PC-9 (cell line): ENCODE results near the gene DNAAF5. TPM values are rescaled to one million over a fixed set of nuclear protein-coding genes. Genes with fewer than 3 reads are reported as not detected.

ENCODE experiments used
- BruUV-seq: library from RNA; stranded (reverse); fragments of 400-500 nt; replicated peaks from 2 replicates; lab custom pipeline; 2021; lab: Mats Ljungman, UMichigan
- CTCF ChIA-PET: fragments of 300-600 bp; sonication (Branson Sonifier 250); formaldehyde crosslinking; loops from one replicate; lab custom pipeline; 2022; ENCODE audit warnings: antibody characterized with exemption; lab: Charles Lee
- POLR2A ChIA-PET: fragments of 300-600 bp; sonication (Branson Sonifier 250); formaldehyde crosslinking; loops from one replicate; lab custom pipeline; 2022; ENCODE audit warnings: antibody characterized with exemption; ENCODE audit not compliant: unreplicated experiment; lab: Charles Lee
- DNase-seq, 2 experiments: peaks; one replicate each; pipeline versions ENCODE4 v3.0.0 to v3.0.0-alpha.2; 2015 to 2022; ENCODE audit warnings: mixed read lengths in 1 of 2
- H2AFZ ChIP-seq: fragments of 200-600 bp; sonication (generic); 2 replicates; pipeline ENCODE4 v1.8.1; 2017; ENCODE audit warnings: antibody characterized with exemption
- H3F3A ChIP-seq: fragments of 200-600 bp; sonication (generic); 2 replicates; pipeline ENCODE4 v1.8.1; 2017; ENCODE audit warnings: antibody characterized with exemption, mild to moderate bottlenecking, low read depth; ENCODE audit not compliant: insufficient read depth
- H3K27ac ChIP-seq: fragments of 200-600 bp; sonication (generic); 2 replicates; pipeline ENCODE4 v1.6.1; 2016; ENCODE audit warnings: mixed run types
- H3K27me3 ChIP-seq: fragments of 200-600 bp; sonication (generic); 2 replicates; pipeline ENCODE4 v1.6.1; 2016; ENCODE audit warnings: low read depth, mixed run types; ENCODE audit not compliant: insufficient read depth
- H3K36me3 ChIP-seq: fragments of 200-600 bp; sonication (generic); 2 replicates; pipeline ENCODE4 v1.6.1; 2016; ENCODE audit warnings: low read depth, mixed run types
- H3K4me1 ChIP-seq: fragments of 200-600 bp; sonication (generic); replicated peaks from 2 replicates; pipeline ENCODE4 v1.6.1; 2016; ENCODE audit warnings: mixed run types; ENCODE audit not compliant: insufficient read depth
- H3K4me2 ChIP-seq: fragments of 200-600 bp; sonication (generic); 2 replicates; pipeline ENCODE4 v1.6.1; 2017; ENCODE audit warnings: mixed run types
- H3K4me3 ChIP-seq: fragments of 200-600 bp; sonication (generic); 2 replicates; pipeline ENCODE4 v1.6.1; 2016; ENCODE audit warnings: mixed run types
- H3K79me2 ChIP-seq: fragments of 200-600 bp; sonication (generic); 2 replicates; pipeline ENCODE4 v1.6.1; 2017; ENCODE audit warnings: low read depth, mixed run types
- H3K9me2 ChIP-seq: fragments of 200-600 bp; sonication (generic); 2 replicates; pipeline ENCODE4 v1.8.1; 2017; ENCODE audit warnings: mild to moderate bottlenecking; ENCODE audit not compliant: insufficient read depth
- H3K9me3 ChIP-seq: fragments of 200-600 bp; sonication (generic); 2 replicates; pipeline ENCODE4 v1.8.1; 2016; ENCODE audit warnings: low read depth; ENCODE audit not compliant: insufficient read depth
- H4K20me1 ChIP-seq: fragments of 200-600 bp; sonication (generic); 2 replicates; pipeline ENCODE4 v1.8.1; 2017; ENCODE audit not compliant: insufficient read depth
- EZH2 ChIP-seq: fragments of 200-600 bp; sonication (generic); IDR thresholded peaks from 2 replicates; pipeline ENCODE4 v1.8.0; 2017; ENCODE audit warnings: antibody characterized with exemption, low read depth
- intact Hi-C: fragments of 100-400 bp; cut with micrococcal nuclease; formaldehyde crosslinking; loops from one replicate; pipeline ENCODE4 v1.10.0; 2022; ENCODE audit not compliant: unreplicated experiment
- total RNA-seq: library from RNA; stranded (reverse); gene quantifications from 2 replicates; pipeline ENCODE4 v1.2.3, GENCODE V29; 2021
- TF ChIP-seq, protein P1 (sequence below): fragments of 200-600 bp; sonication (generic); conservative IDR thresholded peaks from 2 replicates; pipeline ENCODE4 v1.6.1; 2017; ENCODE audit warnings: mixed run types, antibody characterized with exemption, mild to moderate bottlenecking, moderate library complexity

Gene DNAAF5
- total RNA-seq, 1 experiment from 2014 or later, result 63.2 TPM

GRCh38 chr7:823649-824048 is 97.2 kb downstream of the DNAAF5 start:
- Histone ChIP-seq H2AFZ (no peak overlapping the region), H3K27ac (no peak overlapping the region), H3K36me3 (no peaks in the 10 kb centered on the region; the same call in 1 of the 2 replicates), H3K4me1 (no peaks in the 10 kb centered on the region), H4K20me1 (peaks cover 36% of the 10 kb centered on the region), H3K27me3 (no peaks in the 10 kb centered on the region), H3K9me3 (no peaks in the 10 kb centered on the region), H3F3A (peaks cover 9% of the 10 kb centered on the region; the same call in 1 of the 2 replicates), H3K4me3 (no peak overlapping the region), H3K9me2 (no peaks in the 10 kb centered on the region), H3K4me2 (no peak overlapping the region), H3K79me2 (peaks cover 100% of the 10 kb centered on the region)
- BruUV-seq, result no TSS peak
- POLR2A ChIA-PET, result no interaction called here
- DNase-seq, result no peak
- TF ChIP-seq, protein P1, sequence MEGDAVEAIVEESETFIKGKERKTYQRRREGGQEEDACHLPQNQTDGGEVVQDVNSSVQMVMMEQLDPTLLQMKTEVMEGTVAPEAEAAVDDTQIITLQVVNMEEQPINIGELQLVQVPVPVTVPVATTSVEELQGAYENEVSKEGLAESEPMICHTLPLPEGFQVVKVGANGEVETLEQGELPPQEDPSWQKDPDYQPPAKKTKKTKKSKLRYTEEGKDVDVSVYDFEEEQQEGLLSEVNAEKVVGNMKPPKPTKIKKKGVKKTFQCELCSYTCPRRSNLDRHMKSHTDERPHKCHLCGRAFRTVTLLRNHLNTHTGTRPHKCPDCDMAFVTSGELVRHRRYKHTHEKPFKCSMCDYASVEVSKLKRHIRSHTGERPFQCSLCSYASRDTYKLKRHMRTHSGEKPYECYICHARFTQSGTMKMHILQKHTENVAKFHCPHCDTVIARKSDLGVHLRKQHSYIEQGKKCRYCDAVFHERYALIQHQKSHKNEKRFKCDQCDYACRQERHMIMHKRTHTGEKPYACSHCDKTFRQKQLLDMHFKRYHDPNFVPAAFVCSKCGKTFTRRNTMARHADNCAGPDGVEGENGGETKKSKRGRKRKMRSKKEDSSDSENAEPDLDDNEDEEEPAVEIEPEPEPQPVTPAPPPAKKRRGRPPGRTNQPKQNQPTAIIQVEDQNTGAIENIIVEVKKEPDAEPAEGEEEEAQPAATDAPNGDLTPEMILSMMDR, result no peak
- no peak for TF ChIP-seq EZH2
- intact Hi-C loops, result no loop called here
- CTCF ChIA-PET, result no interaction called here

- no peaks in the 10 kb centered on the region for H3K27me3 ChIP-seq
- CTCF ChIA-PET, result no interaction called here
- no TSS peak for BruUV-seq
- intact Hi-C loops, result no loop called here
- H4K20me1 ChIP-seq, result peaks cover 32% of the 10 kb centered on the region
- peaks cover 3% of the 10 kb centered on the region; the same call in 1 of the 2 replicates for H3K4me1 ChIP-seq
- H3F3A ChIP-seq, result peaks cover 9% of the 10 kb centered on the region; the same call in 1 of the 2 replicates
- no peaks in the 10 kb centered on the region; the same call in 1 of the 2 replicates for H3K36me3 ChIP-seq
- no peak overlapping the region for H3K4me2 ChIP-seq
- no peaks in the 10 kb centered on the region for H3K9me3 ChIP-seq
- no peak overlapping the region for H3K4me3 ChIP-seq
- no peak overlapping the region for H2AFZ ChIP-seq
- DNase-seq, result no peak
- peaks cover 100% of the 10 kb centered on the region for H3K79me2 ChIP-seq
- TF ChIP-seq, protein P1, result no peak
- no peak for TF ChIP-seq EZH2
- no peaks in the 10 kb centered on the region for H3K9me2 ChIP-seq
- H3K27ac ChIP-seq, result 0 out of 2 replicates have a peak overlapping the region, but pooled peaks have one; percentile 2
- POLR2A ChIA-PET, result no interaction called here
Observed at GRCh38 chr7:824081-824480, 97.6 kb downstream of the DNAAF5 start.

GRCh38 chr7:824664-825063 is 98.2 kb downstream of the DNAAF5 start:
- Histone ChIP-seq H3K9me2 (no peaks in the 10 kb centered on the region), H3K4me3 (no peak overlapping the region), H2AFZ (no peak overlapping the region), H3F3A (peaks cover 10% of the 10 kb centered on the region), H3K9me3 (no peaks in the 10 kb centered on the region), H3K27ac (0 out of 2 replicates have a peak overlapping the region, but pooled peaks have one; percentile 2), H3K36me3 (no peaks in the 10 kb centered on the region; the same call in 1 of the 2 replicates), H4K20me1 (peaks cover 32% of the 10 kb centered on the region), H3K4me1 (peaks cover 9% of the 10 kb centered on the region), H3K79me2 (peaks cover 100% of the 10 kb centered on the region), H3K4me2 (no peak overlapping the region), H3K27me3 (no peaks in the 10 kb centered on the region)
- no peak for TF ChIP-seq EZH2
- TF ChIP-seq, protein P1, result no peak
- no peak for DNase-seq
- intact Hi-C loops, result no loop called here
- no TSS peak for BruUV-seq
- POLR2A ChIA-PET, result interaction anchor here (0.5 kb wide), 1 partner anchor 9 kb away, joined by 5 read pairs; no protein-coding TSS in a partner anchor
- CTCF ChIA-PET, result no interaction called here
